SH-SY5Y (cell line): ENCODE measurements around the gene SLC9A7.

ENCODE experiments used
- GATA2 ChIP-seq: IDR thresholded peaks from 2 replicates; pipeline ENCODE4 v1.6.1; 2011; ENCODE audit warnings: mild to moderate bottlenecking, low read depth, low read length
- GATA3 ChIP-seq: IDR thresholded peaks from 2 replicates; pipeline ENCODE4 v1.6.1; 2011; ENCODE audit warnings: low read depth, mild to moderate bottlenecking, low read length, moderate library complexity

- no peak for TF ChIP-seq GATA3
- no peak for TF ChIP-seq GATA2
These were observed 131.9 kb downstream of the SLC9A7 start for GRCh38 chrX:46627062-46627461.
